CD4-positive, alpha-beta T cell treated with Interleukin-15 for 1 hour (primary cell): ENCODE data around the gene IL12A.

ENCODE experiments used
- DNase-seq: peaks from one replicate; pipeline ENCODE4 v3.0.0-alpha.2; 2020

IL12A gene

DNA sequence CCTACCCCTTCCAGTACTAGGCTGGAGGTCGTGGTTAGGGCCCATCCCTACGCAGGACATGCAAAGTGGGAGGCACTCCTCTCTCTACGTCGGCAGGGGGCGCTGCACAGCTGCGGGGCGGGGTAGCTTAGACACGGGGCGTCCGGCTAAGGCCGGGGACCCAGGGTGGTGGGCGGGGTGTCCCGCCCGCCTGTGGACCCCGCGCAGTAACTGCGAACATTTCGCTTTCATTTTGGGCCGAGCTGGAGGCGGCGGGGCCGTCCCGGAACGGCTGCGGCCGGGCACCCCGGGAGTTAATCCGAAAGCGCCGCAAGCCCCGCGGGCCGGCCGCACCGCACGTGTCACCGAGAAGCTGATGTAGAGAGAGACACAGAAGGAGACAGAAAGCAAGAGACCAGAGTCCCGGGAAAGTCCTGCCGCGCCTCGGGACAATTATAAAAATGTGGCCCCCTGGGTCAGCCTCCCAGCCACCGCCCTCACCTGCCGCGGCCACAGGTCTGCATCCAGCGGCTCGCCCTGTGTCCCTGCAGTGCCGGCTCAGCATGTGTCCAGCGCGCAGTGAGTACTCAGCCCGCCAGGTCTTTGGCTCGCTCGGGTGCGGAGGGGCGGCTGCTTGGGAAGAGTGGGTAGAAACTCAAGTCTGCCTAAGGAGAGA is at the start of gene IL12A:
Gene IL12A (plus strand): TSS at position 219 of the 655 bp plus-strand sequence.
- peak; percentile 84 for DNase-seq

DNA sequence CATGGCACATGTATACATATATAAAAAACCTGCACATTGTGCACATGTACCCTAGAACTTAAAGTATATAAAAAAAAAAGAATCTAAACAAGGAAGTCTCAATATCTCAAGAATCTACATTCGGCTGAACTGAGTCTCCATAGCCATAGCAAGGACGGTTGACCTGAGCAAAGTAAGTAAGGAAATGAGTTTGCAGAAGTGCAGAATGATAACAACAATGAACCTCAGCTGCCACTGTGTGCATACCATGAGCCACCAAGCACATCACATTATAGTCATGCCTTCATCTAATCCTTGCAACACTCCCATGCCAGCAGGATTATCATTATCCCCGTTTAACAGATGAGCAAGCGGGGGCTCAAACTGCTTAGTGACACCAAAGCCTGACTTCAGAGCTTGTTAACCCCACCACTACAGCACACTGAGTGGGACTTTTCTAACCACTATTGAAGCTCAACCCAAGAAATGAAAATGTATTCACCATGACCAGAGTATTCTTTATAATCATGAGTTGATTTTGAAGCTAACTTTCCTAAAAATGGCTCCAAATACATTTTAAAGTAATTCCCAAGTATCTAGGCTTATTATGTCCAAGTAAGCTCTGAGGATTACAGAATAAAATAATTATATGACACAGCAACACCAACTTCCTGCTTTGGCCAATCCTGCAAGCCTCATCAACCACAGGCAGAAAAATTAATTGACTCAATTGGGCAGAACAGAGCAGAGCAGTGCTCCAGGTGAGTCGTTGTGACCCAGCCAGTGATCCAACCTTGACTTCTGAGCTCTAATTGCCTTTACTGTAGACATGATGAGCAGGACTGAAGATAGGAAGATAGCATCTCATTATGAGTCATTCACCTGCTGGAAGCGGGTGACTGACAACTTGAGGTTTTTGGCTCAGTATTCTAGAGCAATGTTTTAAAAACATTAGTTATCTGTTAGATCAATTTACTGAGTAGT is 47.3 kb upstream of the IL12A start:
- no peak for DNase-seq

DNA sequence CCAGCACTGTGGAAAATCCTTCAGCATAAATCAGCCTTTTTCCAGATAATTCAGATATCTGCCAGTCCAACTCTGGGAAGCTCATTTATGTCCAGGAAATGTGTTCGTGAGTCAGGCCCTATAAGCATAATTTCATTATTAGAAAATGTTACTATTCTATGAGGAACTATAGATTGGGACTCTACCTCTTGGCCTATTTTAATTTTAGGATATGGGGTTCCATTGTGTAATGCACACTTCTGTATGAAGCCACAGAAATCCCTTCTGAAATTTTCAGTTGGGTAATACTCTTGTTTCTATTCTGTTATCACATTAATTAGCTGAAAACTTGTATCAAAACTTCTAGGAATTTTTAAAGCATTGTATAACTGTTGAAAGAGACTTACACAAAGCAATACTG is 43.9 kb upstream of the IL12A start:
- no peak for DNase-seq

DNA sequence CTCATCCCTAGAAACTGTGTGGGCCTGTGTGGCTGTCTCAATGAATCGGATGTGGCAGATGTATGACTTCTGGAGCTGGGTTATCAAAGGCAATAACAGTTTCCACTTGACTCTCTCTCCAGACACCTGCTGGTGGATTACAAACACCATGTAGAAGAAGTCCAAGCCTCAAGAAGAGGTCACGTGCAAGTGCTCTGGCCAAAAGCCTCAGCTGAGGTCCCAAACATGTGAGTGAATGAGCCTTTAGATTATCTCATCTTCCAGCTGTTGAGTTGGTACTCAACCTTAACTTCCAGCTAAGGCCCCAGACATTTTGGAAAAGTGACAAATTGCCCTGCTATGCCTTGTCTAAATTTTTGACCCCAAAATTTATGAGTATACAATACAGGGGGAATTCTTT is 42.7 kb upstream of the IL12A start:
- DNase-seq, result no peak

DNA sequence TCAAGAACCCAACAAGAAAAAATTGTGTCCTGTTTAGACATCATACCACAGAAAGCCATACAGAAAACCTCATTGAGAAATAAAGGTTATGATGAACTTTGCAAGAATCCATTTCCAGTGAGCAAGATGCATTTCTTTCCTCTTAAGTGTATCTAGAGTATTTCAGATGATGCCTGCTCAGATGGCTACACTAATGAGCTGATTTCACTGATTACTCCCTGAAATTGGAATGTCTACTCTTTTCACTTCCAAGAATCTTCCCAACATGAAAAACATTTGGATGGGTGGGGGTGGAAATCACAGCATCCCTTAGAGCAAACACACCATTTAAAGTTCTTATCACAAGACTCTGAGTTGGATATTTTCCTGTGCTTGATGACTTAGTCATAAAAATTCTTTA is 41.4 kb upstream of the IL12A start:
- DNase-seq, result no peak

DNA sequence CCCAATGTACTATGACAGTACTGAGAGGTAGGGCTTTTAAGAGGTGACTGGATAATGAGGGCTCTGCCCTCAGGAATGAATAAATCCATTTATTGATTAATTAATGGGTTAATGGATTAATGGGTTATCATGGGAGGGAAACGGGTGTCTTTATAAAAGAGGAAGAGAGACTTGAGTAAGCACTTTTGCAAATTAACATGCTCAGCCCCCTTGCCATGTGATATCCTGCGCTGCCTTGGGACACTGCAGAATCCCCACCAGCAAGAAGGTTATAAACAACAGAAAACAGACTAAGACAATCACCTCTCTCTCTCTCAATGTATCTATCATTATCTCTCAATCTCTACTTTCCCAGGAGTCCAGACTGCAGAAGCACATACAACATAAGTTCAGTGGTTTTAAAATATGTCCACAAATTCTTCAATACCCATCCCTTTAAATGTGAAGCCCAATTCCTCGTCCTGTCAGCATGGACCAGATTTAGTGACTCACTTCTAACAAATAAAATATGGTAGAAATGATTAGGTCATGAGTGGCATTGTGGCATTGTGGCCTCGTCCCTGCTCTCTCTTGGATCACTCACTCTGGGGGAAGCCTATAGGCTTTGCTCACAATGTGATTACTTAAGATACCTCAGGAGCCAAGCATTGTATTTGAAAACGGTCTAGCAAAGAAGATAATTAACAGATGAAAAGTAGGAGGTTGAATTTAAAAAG is 40.0 kb upstream of the IL12A start:
- no peak for DNase-seq

DNA sequence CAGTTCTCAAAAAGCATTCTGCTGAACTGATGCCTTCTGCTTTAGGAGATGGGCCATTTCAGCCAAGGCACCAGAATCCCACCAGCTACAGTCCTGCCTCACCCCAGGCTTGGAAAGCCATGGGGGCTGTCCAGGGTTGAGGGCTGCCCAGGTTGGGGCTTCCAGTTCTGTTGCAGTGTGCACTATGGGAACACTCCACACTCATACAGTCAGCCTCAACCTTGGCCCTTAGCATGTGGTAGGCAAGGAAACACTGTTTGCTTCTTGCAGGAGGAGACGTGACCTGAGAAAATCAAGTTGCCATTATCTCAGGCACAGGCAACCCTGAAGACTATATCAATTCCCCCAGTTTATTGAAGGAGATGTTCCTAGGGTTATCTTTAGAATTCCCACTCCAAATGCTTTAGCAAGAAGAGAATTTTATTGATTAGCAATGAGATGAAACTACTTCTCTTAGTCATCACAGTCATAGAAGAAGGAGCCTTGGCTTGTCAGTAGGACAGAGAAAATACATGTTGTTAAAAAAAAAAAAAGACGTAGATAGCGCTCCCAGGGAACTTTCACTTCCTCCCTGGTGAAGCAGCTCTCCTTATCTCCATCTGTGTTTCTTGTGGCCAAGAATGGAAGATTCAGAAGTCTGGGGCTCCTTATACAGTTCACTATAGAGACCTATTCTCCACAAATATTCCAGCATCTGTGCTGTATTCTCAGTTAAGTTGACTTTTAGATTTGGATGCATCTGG is 38.3 kb upstream of the IL12A start:
- no peak for DNase-seq

DNA sequence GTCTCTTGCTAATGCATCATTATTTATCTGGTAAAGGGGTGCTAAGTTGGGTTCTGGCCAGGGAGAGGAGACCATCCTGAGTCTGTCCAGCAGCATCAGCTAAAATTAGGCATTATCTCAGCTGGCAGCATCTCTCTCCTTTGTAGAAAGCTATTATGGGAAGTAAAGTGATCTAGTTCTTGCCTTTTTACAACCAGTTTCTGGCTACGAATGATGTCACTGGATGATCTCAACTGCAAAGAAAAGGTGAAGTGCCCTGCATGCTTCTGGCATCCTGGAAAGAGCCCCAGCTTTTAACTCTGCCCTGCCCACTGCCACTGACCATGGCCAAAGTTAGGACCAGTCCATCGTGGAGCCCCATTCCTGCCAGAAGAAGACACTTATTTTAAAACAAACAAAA is 37.1 kb upstream of the IL12A start:
- DNase-seq, result no peak

DNA sequence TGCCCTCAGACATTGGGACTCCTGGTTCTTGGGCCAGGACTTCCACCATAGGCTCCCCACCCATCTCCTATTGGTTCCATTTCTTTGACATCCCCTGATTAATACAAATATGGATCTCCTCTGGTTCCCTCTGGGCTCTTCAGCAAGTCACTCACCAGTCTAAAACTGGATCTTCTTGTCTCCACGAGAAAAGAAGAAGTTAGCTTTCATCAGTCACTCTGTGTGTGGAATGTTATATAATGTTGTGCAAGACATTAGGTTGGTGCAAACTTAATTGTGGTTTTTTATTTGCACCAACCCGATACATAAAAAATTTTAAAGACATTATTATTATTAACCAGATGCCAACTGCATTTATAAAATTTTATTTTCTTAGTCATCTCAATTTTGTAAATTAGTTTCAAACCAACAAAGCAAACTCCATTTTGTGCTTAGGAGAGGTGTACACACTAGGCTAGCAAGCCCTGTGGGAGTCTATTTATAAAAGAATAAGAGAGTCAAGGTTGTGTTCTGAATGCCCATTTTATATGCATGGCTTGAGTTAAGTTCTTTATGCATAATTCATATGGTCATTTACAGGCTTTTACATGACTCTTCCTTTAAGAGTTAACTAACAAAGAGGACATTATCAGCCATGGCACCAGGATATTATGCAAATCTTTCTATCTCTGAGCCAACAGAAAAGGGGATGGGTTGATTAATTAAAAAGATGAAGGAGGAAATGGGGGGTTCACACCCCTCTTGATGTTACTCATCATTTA is 35.1 kb upstream of the IL12A start:
- no peak for DNase-seq

DNA sequence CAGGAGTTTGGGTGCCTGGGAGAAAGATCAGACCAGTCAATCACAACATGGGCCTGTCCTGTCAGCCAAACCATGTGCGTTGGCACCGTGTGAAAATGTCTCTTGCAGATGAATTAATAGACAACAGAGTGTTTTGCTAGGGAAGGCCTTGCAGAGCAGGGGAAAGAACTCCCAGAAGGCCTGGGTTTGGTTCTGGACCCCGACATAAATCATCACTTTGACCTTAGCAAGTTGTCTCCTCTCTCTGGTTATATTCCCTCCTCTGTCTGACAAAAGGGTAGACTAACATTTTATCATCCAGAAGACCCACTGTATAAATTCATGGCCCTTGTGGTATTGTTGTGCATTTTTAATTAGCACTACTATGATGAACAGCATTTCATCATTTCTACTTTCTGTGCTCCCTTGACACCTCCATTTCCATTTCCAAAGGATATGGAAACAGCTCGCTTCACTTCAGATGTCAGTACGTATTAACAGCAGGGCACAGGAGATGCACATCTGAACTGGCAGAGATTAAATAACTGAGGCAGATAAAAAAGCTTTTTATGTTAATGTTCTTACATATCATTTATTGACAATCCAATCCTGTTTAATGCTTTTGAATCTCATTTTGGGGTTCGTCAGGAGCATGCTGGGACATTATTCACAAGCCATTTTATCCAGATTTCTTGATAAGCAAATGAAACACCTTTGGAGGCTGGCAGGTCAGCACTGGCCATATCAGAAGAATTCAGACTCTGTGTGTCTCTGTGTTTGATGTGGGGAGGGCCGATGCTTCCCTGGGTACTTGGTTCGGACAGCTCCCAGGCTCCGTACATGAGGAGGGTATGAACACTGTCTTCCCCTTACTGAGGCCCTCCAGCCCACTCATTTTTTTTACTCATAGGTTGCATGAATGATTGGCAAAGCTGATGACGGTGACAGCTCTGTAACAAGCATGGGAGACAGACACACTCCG is 28.2 kb upstream of the IL12A start:
- no peak for DNase-seq

DNA sequence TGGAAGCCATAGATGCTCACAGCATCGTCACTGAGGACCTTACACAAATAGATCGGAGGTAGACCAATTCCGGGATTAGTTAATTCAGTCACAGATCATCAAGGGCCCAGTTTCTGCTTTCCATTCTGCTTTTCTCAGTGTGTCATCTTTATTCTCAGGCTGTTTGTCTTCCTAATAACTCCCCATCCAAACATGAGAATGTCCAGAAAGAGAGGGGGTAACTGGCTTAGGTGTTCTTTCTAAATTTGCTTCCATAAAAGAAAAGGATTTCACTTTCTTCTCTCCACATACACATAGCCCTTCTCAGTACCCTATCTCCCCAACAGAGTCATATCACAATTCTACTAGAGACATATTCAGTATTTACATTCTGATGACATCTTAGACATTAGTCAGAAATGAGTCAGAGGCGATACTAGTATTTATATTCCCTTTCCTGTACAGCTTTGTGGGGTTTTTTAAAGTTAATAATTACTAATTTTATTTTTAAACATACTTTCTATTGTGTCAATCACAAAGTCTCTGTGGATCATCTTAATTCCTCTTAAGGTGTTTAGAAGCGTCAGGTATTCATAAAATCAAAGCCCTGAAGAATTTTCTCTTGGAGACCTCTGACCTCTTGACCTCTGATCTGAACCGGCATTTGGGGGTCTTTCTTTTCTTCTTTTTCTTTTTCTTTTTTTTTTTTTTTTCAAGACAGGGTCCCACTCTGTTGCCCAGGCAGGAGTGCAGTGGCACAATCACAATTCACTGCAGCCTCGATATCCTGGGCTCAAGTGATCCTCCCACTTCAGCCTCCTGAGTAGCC is 24.3 kb upstream of the IL12A start:
- no peak for DNase-seq

DNA sequence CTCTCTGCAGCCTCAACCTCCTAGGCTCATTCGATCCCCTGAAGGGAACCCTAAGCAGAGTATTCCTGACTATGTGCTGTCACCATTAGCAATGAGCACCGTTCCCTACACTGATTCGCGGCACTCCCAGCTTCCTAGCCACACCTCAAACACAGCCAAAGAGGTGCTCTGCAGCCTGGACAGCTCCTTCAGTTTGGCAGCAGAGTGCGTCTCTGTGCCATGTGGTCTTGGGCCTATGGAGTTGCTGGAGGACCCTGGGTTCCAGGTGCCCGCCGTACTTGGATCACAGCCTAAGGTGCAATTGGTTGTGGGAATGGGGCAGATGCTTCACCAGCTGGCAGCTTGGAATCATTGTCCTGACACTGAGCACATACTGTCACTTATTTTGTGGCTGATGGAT is 17.3 kb upstream of the IL12A start:
- no peak for DNase-seq

DNA sequence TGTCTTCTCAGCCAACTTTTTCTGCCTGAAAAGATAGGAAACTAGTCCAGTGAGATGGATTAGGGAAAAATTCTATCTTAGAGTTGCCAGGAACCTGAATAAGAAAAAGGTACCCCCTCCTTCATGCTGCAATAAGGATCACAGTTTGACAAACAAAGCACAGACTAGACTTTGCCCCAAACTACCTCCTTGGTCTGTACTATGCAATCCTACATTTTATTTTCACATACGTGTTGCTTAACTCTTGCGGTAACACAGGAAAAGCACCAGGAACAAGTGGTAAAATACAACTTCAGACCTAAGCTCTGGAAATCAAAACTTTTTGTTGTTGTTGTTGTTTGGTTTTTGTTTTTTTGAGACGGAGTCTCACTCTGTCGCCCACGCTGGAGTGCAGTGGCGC is 11.3 kb upstream of the IL12A start:
- DNase-seq, result no peak

DNA sequence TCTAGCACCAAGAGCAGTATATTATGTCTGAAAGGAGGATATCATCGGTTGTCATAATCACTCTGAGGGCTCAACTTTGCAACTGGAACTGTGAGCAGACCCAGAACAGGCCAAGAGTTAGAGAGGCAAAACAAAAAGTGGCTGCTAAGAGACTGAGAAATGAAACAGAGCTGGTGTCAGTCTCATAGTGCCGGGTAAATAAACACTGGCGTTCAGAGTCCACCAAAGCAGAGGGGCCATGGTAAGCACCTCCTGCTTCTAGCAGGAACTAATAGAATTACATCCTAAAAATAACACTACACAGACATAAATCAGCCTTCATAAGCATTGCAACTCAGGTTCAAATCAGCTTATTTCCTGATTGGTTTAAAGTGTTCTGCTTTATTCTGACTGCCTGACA is 10.3 kb upstream of the IL12A start:
- no peak for DNase-seq

DNA sequence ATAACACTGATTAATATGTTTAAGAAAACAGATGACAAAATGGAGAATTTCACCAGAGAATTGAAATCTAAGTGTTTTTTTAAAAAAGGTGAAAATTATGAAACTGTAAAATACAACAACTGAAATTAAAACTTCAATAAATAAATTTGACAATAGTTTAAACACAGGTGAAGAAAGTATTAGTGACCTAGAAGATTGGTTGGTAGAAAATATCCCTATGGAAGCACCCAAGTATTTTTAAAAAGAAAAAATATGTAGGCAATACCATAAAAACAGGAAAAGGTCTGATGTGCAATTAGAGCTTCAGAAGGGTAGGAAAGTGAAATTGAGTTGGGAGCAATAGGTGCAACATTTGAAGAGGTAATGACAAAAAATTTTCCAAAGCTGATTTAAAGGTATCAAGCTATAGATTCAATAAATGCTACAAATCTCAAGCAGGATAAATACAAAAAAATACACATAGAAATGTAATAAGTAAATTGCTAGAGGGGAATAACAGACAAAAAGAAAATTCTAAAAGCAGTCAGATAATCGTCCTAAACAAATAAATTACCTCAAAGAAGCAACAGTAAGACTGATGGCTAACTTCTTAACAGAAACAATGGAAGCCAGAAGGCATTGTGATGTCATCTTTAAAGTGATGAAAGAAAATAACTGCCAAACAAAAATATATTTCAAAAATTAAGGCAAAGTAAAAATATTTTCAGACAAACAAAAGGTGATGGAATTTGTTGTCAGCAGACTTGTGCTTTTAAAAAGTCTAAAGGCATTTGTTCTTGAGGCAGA is 9.5 kb upstream of the IL12A start:
- no peak for DNase-seq

DNA sequence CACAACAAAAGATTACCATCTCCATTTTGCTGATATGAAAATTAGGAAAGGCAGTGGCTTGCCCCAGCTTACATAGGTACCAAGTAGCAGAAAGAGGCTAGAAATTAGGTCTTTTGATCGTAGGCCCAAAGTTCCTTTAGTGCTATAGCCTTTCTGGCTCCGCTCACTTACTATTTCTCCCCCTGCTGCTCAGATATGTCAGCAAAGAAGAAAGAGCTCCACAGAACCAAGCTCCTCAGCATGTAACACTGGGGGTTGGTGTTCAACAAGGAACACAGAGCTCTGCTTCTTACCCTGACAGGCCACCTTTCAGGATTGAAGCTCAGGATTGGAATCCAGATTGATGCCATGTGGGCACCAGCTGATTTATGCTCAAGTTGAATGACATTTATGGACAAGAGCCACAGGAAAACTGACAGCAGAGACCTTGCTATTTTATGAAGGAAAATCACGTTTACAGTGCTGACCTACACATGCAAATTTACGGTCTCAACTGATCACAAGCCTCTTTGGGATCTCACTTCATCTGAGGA is 6.1 kb upstream of the IL12A start:
- no peak for DNase-seq

DNA sequence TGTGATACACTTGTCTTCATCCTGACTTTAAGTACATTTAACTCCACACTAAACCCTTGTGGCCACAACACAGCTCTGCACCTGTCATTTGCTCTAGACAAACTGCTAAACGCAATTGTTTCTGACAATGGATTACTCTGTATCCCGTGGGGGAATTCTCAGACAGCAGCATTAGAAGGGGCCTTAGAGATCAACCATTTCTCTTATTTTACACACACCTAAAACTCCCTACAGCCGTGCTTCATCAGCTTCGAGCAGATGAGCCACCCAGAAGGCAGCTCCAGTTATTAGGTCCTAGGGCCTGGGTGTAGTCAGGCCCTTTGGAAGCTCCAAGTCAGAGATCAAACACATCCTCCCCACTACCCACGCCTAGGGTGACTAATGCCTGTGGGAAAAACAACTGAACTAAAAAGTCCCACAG is 1.3 kb upstream of the IL12A start:
- DNase-seq, result no peak

DNA sequence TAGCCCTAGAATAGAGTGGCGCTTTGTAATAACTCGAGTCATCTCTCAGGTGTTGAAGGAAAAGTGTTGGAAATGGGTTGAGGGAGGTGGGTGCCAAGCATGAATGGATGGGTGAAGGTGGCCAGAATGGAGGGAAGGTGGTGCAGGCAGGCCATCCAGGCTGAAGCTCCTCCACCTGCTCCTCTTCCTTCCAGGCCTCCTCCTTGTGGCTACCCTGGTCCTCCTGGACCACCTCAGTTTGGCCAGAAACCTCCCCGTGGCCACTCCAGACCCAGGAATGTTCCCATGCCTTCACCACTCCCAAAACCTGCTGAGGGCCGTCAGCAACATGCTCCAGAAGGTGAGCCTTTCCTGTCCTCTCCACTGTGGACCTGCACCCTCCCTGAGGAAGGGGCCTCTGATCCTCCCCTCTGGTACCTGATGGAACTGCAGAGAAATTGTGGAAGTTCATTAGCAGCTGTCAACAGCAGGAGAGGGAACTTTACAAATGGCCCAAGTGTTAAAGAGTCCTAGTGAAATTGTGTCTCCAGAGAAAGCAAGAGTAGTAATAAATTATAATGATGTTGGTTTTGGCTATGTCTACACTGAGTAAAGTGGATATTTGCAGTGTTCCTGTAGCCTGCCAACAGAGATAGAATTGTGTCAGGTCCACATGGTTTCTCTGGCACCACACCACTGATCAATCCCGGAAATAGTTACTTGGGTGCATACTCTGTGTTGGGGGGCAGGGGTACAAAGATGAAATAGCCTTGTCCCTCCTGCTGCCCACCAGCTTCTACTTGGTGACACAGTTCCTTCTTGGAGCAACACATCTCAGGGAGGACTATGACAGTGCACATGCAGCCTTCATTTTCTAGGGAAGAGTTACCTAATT is 1.6 kb downstream of the IL12A start:
- no peak for DNase-seq
